Spleen (tissue), 11 donors: ENCODE results near the gene MAPK6. TPM values are rescaled to one million over a fixed set of nuclear protein-coding genes. Genes with fewer than 3 reads are reported as not detected.

ENCODE experiments used
- DNase-seq: peaks from one replicate; pipeline ENCODE4 v3.0.0-alpha.2; 2020
- H3K27ac ChIP-seq, 8 donors: fragments of 200-600 bp; sonication (generic) in 7 of 8; 1 replicate in 4 of 8; 2 replicates in 4 of 8; pipeline versions ENCODE4 v1.5.0 to v1.8.0; 2016 to 2021; ENCODE audit warnings: inconsistent platforms in 4 of 8, mild to moderate bottlenecking in 4 of 8, moderate library complexity in 1 of 8
- H3K27me3 ChIP-seq, 7 donors: fragments of 200-600 bp; sonication (generic) in 6 of 7; replicated peaks in 1 of 7; 1 replicate in 4 of 7; 2 replicates in 3 of 7; pipeline versions ENCODE4 v1.5.0 to v1.8.0; 2016 to 2021; ENCODE audit warnings: inconsistent platforms in 3 of 7, mild to moderate bottlenecking in 1 of 7
- H3K36me3 ChIP-seq, 6 donors: fragments of 200-600 bp; sonication (generic) in 5 of 6; 1 replicate in 4 of 6; 2 replicates in 2 of 6; pipeline versions ENCODE4 v1.5.0 to v1.8.0; 2016 to 2021; ENCODE audit warnings: inconsistent platforms in 2 of 6
- H3K4me1 ChIP-seq, 6 donors: fragments of 200-600 bp; sonication (generic) in 5 of 6; 1 replicate in 3 of 6; 2 replicates in 3 of 6; pipeline versions ENCODE4 v1.5.0 to v1.8.0; 2016 to 2021; ENCODE audit warnings: inconsistent platforms in 3 of 6
- H3K4me3 ChIP-seq, 8 donors: fragments of 200-600 bp; sonication (generic) in 7 of 8; 1 replicate in 4 of 8; 2 replicates in 4 of 8; pipeline versions ENCODE4 v1.5.0 to v1.8.0; 2016 to 2021; ENCODE audit warnings: inconsistent platforms in 4 of 8, mild to moderate bottlenecking in 4 of 8, moderate library complexity in 2 of 8
- H3K9me3 ChIP-seq, 8 donors: fragments of 200-600 bp; sonication (generic) in 7 of 8; 1 replicate in 4 of 8; 2 replicates in 4 of 8; pipeline versions ENCODE4 v1.5.0 to v1.8.0; 2016 to 2021; ENCODE audit warnings: inconsistent platforms in 4 of 8
- CTCF ChIP-seq, 11 experiments: fragments of 200-600 bp in 7 of 11; fragments of 450-650 bp in 4 of 11; sonication (generic) in 4 of 11; IDR thresholded peaks in 8 of 11; conservative IDR thresholded peaks in 3 of 11; 1 replicate in 7 of 11; 2 replicates in 4 of 11; pipeline versions ENCODE4 v1.4.0 to v1.8.0; 2016 to 2021; ENCODE audit warnings: antibody characterized with exemption in 11 of 11, inconsistent platforms in 4 of 11, mild to moderate bottlenecking in 1 of 11
- POLR2A ChIP-seq, 3 donors: fragments of 450-650 bp; IDR thresholded peaks; one replicate each; pipeline ENCODE4 v1.5.1; 2017; ENCODE audit warnings: antibody characterized with exemption in 3 of 3, mild to moderate bottlenecking in 1 of 3
- POLR2AphosphoS5 ChIP-seq, 3 donors: sonication (generic); formaldehyde crosslinking; IDR thresholded peaks; one replicate each; pipeline ENCODE4 v1.5.1; 2017; ENCODE audit warnings: antibody characterized with exemption in 3 of 3
- WGBS, 5 donors: extraction: QIAGEN DNeasy Blood & Tissue Kit in 3 of 5; methylation state at CpG; one replicate each; pipeline versions ENCODE4 v1.1.5 to v1.1.7; 2013 to 2018; 5-methylcytosine and 5-hydroxymethylcytosine counted together
- intact Hi-C: fragments of 100-400 bp; cut with DNase I; formaldehyde crosslinking; loops from one replicate; pipeline ENCODE4 v1.15.0; 2023; ENCODE audit warnings: low total_unique reads
- polyA plus RNA-seq, 3 donors: library from polyadenylated mRNA; stranded (reverse); fragments of 200-250 nt; gene quantifications; one replicate each; pipeline ENCODE4 v1.2.1, GENCODE V29; 2013
- total RNA-seq, 7 donors: library from RNA; depleted of rRNA in 3 of 7; stranded (reverse); fragments of >200 nt in 3 of 7; fragmentation: NEBNext Ultra II Directional in 4 of 7; extraction: Animal tissue kit (Norgen Biotek cat#: 25700) in 4 of 7; gene quantifications; one replicate each; pipeline versions ENCODE4 v1.1.0 to v1.2.1, GENCODE V29; 2016 to 2021
- donor health status: healthy with polysubstance abuse.
- donor health status: DM: no; HTN: no; CAD: no; lungs with moderate emphysema.
- donor health status: DM: no; HTN: no; CAD: no.
- donor health status: Bipolar disorder and iron deficiency.
- donor health status: healthy.
- donor health status: DM: no; HTN: no; CAD: no.
- donor health status: DM: yes; HTN: yes; CAD: no.

The MAPK6 gene
- total and polyA plus RNA-seq, 10 donors, result 3.9 to 28.3 (median 20.7) TPM

- 82 to 96% (median 86%) methylated on average over 1 of the region's 1 CpG for whole genome bisulfite sequencing, 5 donors
- H3K9me3 ChIP-seq, result no peaks in the 10 kb centered on the region
These were observed 4.4 kb upstream of the MAPK6 start for GRCh38 chr15:52014616-52015015.

GRCh38 chr15:52016316-52016715 lies 2.7 kb upstream of the MAPK6 start:
- Histone ChIP-seq H3K36me3 (no peaks in the 10 kb centered on the region), H3K9me3 (no peaks in the 10 kb centered on the region), H3K27ac (no peak overlapping the region), H3K4me3 (no peak overlapping the region), H3K4me1 (peaks cover 10 to 41% (median 23%) of the 10 kb centered on the region in 6 donors), H3K27me3 (no peaks in the 10 kb centered on the region)
- DNase-seq, result no peak
- TF ChIP-seq POLR2A (IDR thresholded peaks at IDR 0.05) (no peak), CTCF (IDR thresholded peaks at IDR 0.05 in 8 of 11, conservative IDR thresholded peaks at IDR 0.05 in 3 of 11) (no peak), POLR2AphosphoS5 (IDR thresholded peaks at IDR 0.05) (no peak)
- intact Hi-C loops, result no loop called here
- 92 to 100% (median 96%) methylated on average over 2 of the region's 2 CpGs for WGBS, 5 donors

More at GRCh38 chr15:52014616-52015015, 4.4 kb upstream of the MAPK6 start:
- no peak for DNase-seq
- Histone ChIP-seq H3K27ac (no peak overlapping the region), H3K27me3 (no peaks in the 10 kb centered on the region), H3K4me3 (no peak overlapping the region), H3K36me3 (no peaks in the 10 kb centered on the region), H3K4me1 (peaks cover 0 to 26% (median 9%) of the 10 kb centered on the region in 6 donors)
- no peak for TF ChIP-seq POLR2AphosphoS5 (IDR thresholded peaks at IDR 0.05)
- no peak for TF ChIP-seq POLR2A (IDR thresholded peaks at IDR 0.05)
- TF ChIP-seq CTCF (IDR thresholded peaks at IDR 0.05 in 8 of 11, conservative IDR thresholded peaks at IDR 0.05 in 3 of 11), result no peak
- intact Hi-C loops, result no loop called here

GRCh38 chr15:52018244-52018643 lies 775 bp upstream of the MAPK6 start:
- H3K27me3 ChIP-seq, result no peaks in the 10 kb centered on the region
- TF ChIP-seq POLR2A (IDR thresholded peaks at IDR 0.05) (no peak), CTCF (IDR thresholded peaks at IDR 0.05 in 8 of 11, conservative IDR thresholded peaks at IDR 0.05 in 3 of 11) (no peak), POLR2AphosphoS5 (IDR thresholded peaks at IDR 0.05) (no peak)
- intact Hi-C loops, result no loop called here
- no peaks in the 10 kb centered on the region for H3K36me3 ChIP-seq
- no peak for DNase-seq
- H3K27ac ChIP-seq, result peak overlapping the region in 5 of 8 donors; percentile 92 to 98 (median 94)
- H3K9me3 ChIP-seq, result no peaks in the 10 kb centered on the region
- WGBS, 5 donors, result 94 to 97% (median 96%) methylated on average over 7 of the region's 7 CpGs
- H3K4me1 ChIP-seq, result peaks cover 27 to 60% (median 41%) of the 10 kb centered on the region in 6 donors
- H3K4me3 ChIP-seq, result peak overlapping the region in 4 of 8 donors; percentile 61 to 89 (median 66)

GRCh38 chr15:52019394-52020220 lies 588 bp downstream of the MAPK6 start:
- H3K4me3 ChIP-seq, result peak overlapping the region; percentile 61 to 89 (median 67)
- peaks cover 28 to 55% (median 42%) of the 10 kb centered on the region in 6 donors for H3K4me1 ChIP-seq
- H3K27me3 ChIP-seq, result no peaks in the 10 kb centered on the region
- TF ChIP-seq CTCF (IDR thresholded peaks at IDR 0.05 in 8 of 11, conservative IDR thresholded peaks at IDR 0.05 in 3 of 11), result peak in 1 of 11 experiments; percentile 11
- TF ChIP-seq POLR2AphosphoS5 (IDR thresholded peaks at IDR 0.05), result peak; percentile 84 to 88 (median 84)
- TF ChIP-seq POLR2A (IDR thresholded peaks at IDR 0.05), result no peak
- H3K9me3 ChIP-seq, result no peaks in the 10 kb centered on the region
- peak; percentile 94 for DNase-seq
- WGBS, 5 donors, result 0 to 2% (median 1%) methylated on average over 18 to 100 of the region's 100 CpGs
- peak overlapping the region; percentile 92 to 98 (median 94) for H3K27ac ChIP-seq
- intact Hi-C loops, result no loop called here
- no peaks in the 10 kb centered on the region for H3K36me3 ChIP-seq
